Caco-2 (cell line): ENCODE measurements around the gene NKX2-4. TPM values are rescaled to one million over a fixed set of nuclear protein-coding genes. Genes with fewer than 3 reads are reported as not detected.

ENCODE experiments used
- BruUV-seq: library from RNA; stranded (reverse); fragments of 400-500 nt; replicated peaks from 2 replicates; lab custom pipeline; 2021; lab: Mats Ljungman, UMichigan
- CTCF ChIA-PET: fragments of 300-600 bp; sonication (Branson Sonifier 250); formaldehyde crosslinking; loops from one replicate; lab custom pipeline; 2022; ENCODE audit warnings: antibody characterized with exemption; lab: Charles Lee
- POLR2A ChIA-PET: fragments of 300-600 bp; sonication (Branson Sonifier 250); formaldehyde crosslinking; loops from one replicate; lab custom pipeline; 2022; ENCODE audit warnings: antibody characterized with exemption; lab: Charles Lee
- DNase-seq, 2 experiments: peaks; one replicate each; pipeline versions ENCODE4 v3.0.0 to v3.0.0-alpha.2; 2020 to 2022
- H3K27me3 ChIP-seq: replicated peaks from 2 replicates; pipeline ENCODE4 v1.6.0; 2011; ENCODE audit warnings: low read length; ENCODE audit not compliant: control insufficient read depth, insufficient read depth
- H3K36me3 ChIP-seq: 2 replicates; pipeline ENCODE4 v1.5.1; 2011; ENCODE audit warnings: low read length; ENCODE audit not compliant: control insufficient read depth, insufficient read depth
- H3K4me1 ChIP-seq: fragments of 250-450 bp; sonication (Bioruptor Pico); 2 replicates; pipeline ENCODE4 v1.5.1; 2020; ENCODE audit warnings: mild to moderate bottlenecking
- H3K4me3 ChIP-seq: 2 replicates; pipeline ENCODE4 v1.5.1; 2011; ENCODE audit warnings: low read depth, mild to moderate bottlenecking, control low read depth, low read length
- H3K9me3 ChIP-seq: fragments of 250-450 bp; sonication (Bioruptor Pico); 2 replicates; pipeline ENCODE4 v1.5.1; 2020; ENCODE audit warnings: mild to moderate bottlenecking, moderate library complexity
- H3K27ac Mint-ChIP-seq: one replicate; pipeline ENCODE4 v1.8.0; 2022; ENCODE audit warnings: mixed read lengths; ENCODE audit not compliant: unreplicated experiment
- H3K27me3 Mint-ChIP-seq: one replicate; pipeline ENCODE4 v1.8.0; 2022; ENCODE audit warnings: mixed read lengths; ENCODE audit not compliant: insufficient read depth, unreplicated experiment
- H3K36me3 Mint-ChIP-seq: one replicate; pipeline ENCODE4 v1.8.0; 2022; ENCODE audit warnings: mild to moderate bottlenecking, mixed read lengths; ENCODE audit not compliant: insufficient read depth, unreplicated experiment
- H3K4me1 Mint-ChIP-seq: one replicate; pipeline ENCODE4 v1.8.0; 2022; ENCODE audit warnings: low read depth, mixed read lengths; ENCODE audit not compliant: unreplicated experiment
- H3K4me3 Mint-ChIP-seq: one replicate; pipeline ENCODE4 v1.8.0; 2022; ENCODE audit warnings: mild to moderate bottlenecking, moderate library complexity, mixed read lengths; ENCODE audit not compliant: unreplicated experiment
- H3K9me3 Mint-ChIP-seq: one replicate; pipeline ENCODE4 v1.8.0; 2022; ENCODE audit warnings: mixed read lengths; ENCODE audit not compliant: unreplicated experiment
- CTCF ChIP-seq, 2 experiments: fragments of 200-600 bp in 1 of 2; IDR thresholded peaks; 1 replicate in 1 of 2; 2 replicates in 1 of 2; pipeline versions ENCODE4 v1.5.1 to v1.8.0; 2011 to 2022; ENCODE audit warnings: antibody characterized with exemption in 1 of 2, control low read depth in 1 of 2, inconsistent platforms in 1 of 2, low read depth in 1 of 2, low read length in 1 of 2, mild to moderate bottlenecking in 1 of 2, moderate library complexity in 1 of 2; ENCODE audit not compliant: insufficient read depth in 1 of 2, severe bottlenecking in 1 of 2, unreplicated experiment in 1 of 2
- intact Hi-C: fragments of 100-400 bp; cut with micrococcal nuclease; formaldehyde crosslinking; loops from one replicate; pipeline ENCODE4 v1.10.0; 2022; ENCODE audit not compliant: unreplicated experiment
- total RNA-seq: library from RNA; stranded (reverse); gene quantifications from 2 replicates; pipeline ENCODE4 v1.2.3, GENCODE V29; 2022

Gene NKX2-4
- total RNA-seq, 1 experiment from 2014 or later = not detected

- H3K4me1 ChIP-seq = no peaks in the 10 kb centered on the region
- no peak overlapping the region for H3K4me3 Mint-ChIP-seq
- no peak for TF ChIP-seq CTCF (IDR thresholded peaks at IDR 0.05; ENCODE audit: insufficient read depth in 1 of 2, low read depth in 1 of 2, low read length in 1 of 2, severe bottlenecking in 1 of 2, unreplicated experiment in 1 of 2)
- no peaks in the 10 kb centered on the region for H3K27me3 ChIP-seq
- no peak overlapping the region for H3K27ac Mint-ChIP-seq
- H3K4me3 ChIP-seq = no peak overlapping the region
- H3K9me3 Mint-ChIP-seq = no peaks in the 10 kb centered on the region
- ChIA-PET POLR2A (no interaction called here), CTCF (no interaction called here)
- H3K36me3 Mint-ChIP-seq = peaks cover 47% of the 10 kb centered on the region
- no peak for DNase-seq
- no TSS peak for BruUV-seq
- intact Hi-C loops = no loop called here
- H3K27me3 Mint-ChIP-seq = no peaks in the 10 kb centered on the region
- 0 out of 2 replicates have a peak, but pooled peaks cover 2% of the 10 kb centered on the region for H3K36me3 ChIP-seq
- H3K9me3 ChIP-seq = no peaks in the 10 kb centered on the region
- no peaks in the 10 kb centered on the region for H3K4me1 Mint-ChIP-seq
Measured at GRCh38 chr20:21384308-21384892, 12.9 kb downstream of the NKX2-4 start.

GRCh38 chr20:21381619-21382018, 15.7 kb downstream of the NKX2-4 start:
- H3K36me3 Mint-ChIP-seq = peaks cover 46% of the 10 kb centered on the region
- BruUV-seq = no TSS peak
- POLR2A ChIA-PET = no interaction called here

DNA sequence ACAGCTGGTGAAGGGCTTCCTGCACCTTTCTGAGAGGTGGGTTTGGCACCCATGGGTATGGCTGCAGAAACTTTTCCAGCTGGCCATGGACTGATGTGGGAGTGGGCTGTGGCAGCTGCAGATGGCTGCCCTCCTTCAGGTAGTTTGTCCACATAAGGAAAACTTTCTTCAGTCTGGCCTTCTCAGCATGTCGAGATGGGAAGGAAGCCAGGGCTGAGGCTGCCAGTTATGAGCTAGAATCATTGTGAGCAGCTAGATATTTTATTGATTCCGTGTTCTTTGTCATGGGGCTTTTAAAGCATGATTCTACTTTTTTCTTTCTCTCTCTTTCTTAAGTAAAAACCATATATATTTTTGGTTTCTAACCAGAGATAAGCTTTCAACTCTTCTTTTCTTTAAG, 16.6 kb downstream of the NKX2-4 start:
- CTCF ChIA-PET = interaction anchor here (0.6 kb wide), 1 partner anchor 454 kb away, joined by 4 read pairs; no protein-coding TSS in a partner anchor

More at GRCh38 chr20:21381619-21382018, 15.7 kb downstream of the NKX2-4 start:
- no peaks in the 10 kb centered on the region for H3K36me3 ChIP-seq
- H3K4me1 Mint-ChIP-seq = no peaks in the 10 kb centered on the region
- DNase-seq = no peak
- no peaks in the 10 kb centered on the region for H3K9me3 ChIP-seq
- H3K27me3 Mint-ChIP-seq = no peaks in the 10 kb centered on the region
- CTCF ChIA-PET = no interaction called here
- no peak overlapping the region for H3K4me3 ChIP-seq
- H3K27ac Mint-ChIP-seq = no peak overlapping the region
- intact Hi-C loops = no loop called here
- no peak for TF ChIP-seq CTCF (IDR thresholded peaks at IDR 0.05; ENCODE audit: insufficient read depth in 1 of 2, low read depth in 1 of 2, low read length in 1 of 2, severe bottlenecking in 1 of 2, unreplicated experiment in 1 of 2)
- H3K27me3 ChIP-seq = no peaks in the 10 kb centered on the region
- no peaks in the 10 kb centered on the region for H3K4me1 ChIP-seq
- no peak overlapping the region for H3K4me3 Mint-ChIP-seq
- no peaks in the 10 kb centered on the region for H3K9me3 Mint-ChIP-seq

More for the DNA sequence above, 16.6 kb downstream of the NKX2-4 start:
- Mint-ChIP-seq H3K36me3 (peaks cover 46% of the 10 kb centered on the region), H3K9me3 (no peaks in the 10 kb centered on the region), H3K4me3 (no peak overlapping the region), H3K27me3 (no peaks in the 10 kb centered on the region), H3K4me1 (no peaks in the 10 kb centered on the region), H3K27ac (no peak overlapping the region)
- Histone ChIP-seq H3K36me3 (no peaks in the 10 kb centered on the region), H3K27me3 (no peaks in the 10 kb centered on the region), H3K4me1 (no peaks in the 10 kb centered on the region), H3K9me3 (no peaks in the 10 kb centered on the region), H3K4me3 (no peak overlapping the region)
- BruUV-seq = no TSS peak
- DNase-seq = no peak
- POLR2A ChIA-PET = no interaction called here
- no peak for TF ChIP-seq CTCF (IDR thresholded peaks at IDR 0.05; ENCODE audit: insufficient read depth in 1 of 2, low read depth in 1 of 2, low read length in 1 of 2, severe bottlenecking in 1 of 2, unreplicated experiment in 1 of 2)
- intact Hi-C loops = no loop called here
